Measurements from ENCODE around the gene ETV3. TPM values are rescaled to one million over a fixed set of nuclear protein-coding genes. Genes with fewer than 3 reads are reported as not detected.

ETV3 gene
- total and polyA plus RNA-seq, 2 of the 8 experiments (the other 6 are each of a cell fraction or from before 2014, with no cell fraction given): 6.0 to 23.8 TPM

DNA sequence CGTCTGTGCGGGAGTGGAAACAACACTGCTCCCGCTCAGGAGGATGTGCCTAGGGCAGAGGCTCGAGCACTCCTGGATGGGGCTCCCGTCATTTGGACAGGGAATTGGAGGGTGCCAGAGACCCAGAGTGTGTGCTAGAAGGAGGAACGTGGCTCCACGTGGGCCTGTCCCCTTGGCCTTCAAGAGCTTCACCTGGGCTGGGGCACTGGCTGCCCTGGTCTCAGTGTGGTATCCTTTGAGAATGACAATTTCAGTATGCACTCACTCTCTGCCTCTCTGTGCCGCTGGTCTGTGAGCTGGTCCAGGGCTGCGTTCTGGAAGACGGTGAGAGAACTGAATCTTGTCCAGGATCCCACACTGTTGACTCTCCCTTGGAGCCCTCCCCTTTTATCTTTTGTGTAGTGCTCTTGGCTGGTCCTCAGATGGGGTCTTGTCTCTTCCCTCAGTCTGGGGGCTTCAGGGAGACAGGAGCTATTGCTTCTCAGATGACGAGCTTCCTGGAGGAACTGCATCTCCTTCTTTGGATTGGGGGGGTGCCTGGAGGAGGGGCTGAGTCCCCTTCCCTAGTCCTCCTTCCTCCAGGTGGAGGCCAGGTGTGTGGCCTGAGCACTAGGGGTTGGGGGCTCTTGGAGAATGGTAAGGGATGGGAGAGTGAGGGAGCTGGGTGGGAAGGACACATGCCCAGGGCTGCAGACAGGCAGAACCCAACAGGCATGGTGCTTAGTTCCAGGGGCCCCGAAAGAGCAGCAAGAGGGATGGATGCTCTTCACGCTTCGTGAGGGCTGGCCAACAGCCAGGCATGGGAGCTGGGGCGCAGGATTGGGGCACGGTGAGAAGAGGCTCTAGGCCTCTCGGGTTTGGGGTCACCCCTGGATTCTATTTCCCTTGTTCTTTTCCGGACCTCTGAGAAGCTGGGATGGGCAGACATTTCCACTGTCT lies 23.7 kb downstream of the ETV3 start:
- Histone ChIP-seq H3K56ac (replicated peaks; ENCODE audit: insufficient read length, low read depth, low read length) (no peak overlapping the region), H3K4me2 (ENCODE audit: insufficient read depth in 1 of 2, low read depth in 2 of 2, low read length in 2 of 2) (no peak overlapping the region; a peak in 1 of 4 replicates)
- POLR2A ChIA-PET (ENCODE audit: partially characterized antibody): interaction anchor here (0.8 to 4.1 kb wide), 11 partner anchors 7 to 45 kb away, joined by 3 to 21 read pairs (median 5); partner anchors contain the start of gene ETV3

More for the DNA sequence above, 23.7 kb downstream of the ETV3 start:
- WGBS, 2 experiments (ENCODE audit: extremely low coverage in 1 of 2, insufficient coverage in 1 of 2, insufficient read length in 1 of 2, insufficient replicate concordance in 2 of 2, low coverage in 1 of 2, low lambda C conversion rate in 2 of 2, missing lambda C conversion rate in 1 of 2): 84% methylated on average over 17 of the region's 18 CpGs; no CpG with 5 or more reads in 1 of the 2 experiments
- H4K20me1 ChIP-seq (replicated peaks in 1 of 2; ENCODE audit: control insufficient read depth in 1 of 2, insufficient read depth in 2 of 2, low read length in 2 of 2): no peaks in the 10 kb centered on the region
- no peak overlapping the region for H3K23ac ChIP-seq (ENCODE audit: insufficient read length)
- FAIRE-seq (no peak), DNase-seq (ENCODE audit: low read depth in 1 of 2, low spot score in 2 of 2) (peak in 1 of 2 experiments; percentile 39)
- no peak overlapping the region for H2AFZ ChIP-seq (ENCODE audit: low read length)
- H3K9ac ChIP-seq (replicated peaks in 1 of 4; ENCODE audit: extremely low read depth in 1 of 4, low read depth in 3 of 4, low read length in 3 of 4): no peak overlapping the region
- H2BK120ac ChIP-seq (replicated peaks; ENCODE audit: low read depth, low read length): peak overlapping the region; percentile 3
- H2AK5ac ChIP-seq (ENCODE audit: low read depth, low read length): 0 out of 2 replicates have a peak overlapping the region, but pooled peaks have one; percentile 10
- no peak for TF ChIP-seq SIRT6 (IDR thresholded peaks at IDR 0.05; ENCODE audit: low read length)
- no peak for TF ChIP-seq KDM1A (IDR thresholded peaks at IDR 0.05; ENCODE audit: borderline replicate concordance, low read length)
- no peak for TF ChIP-seq KDM5A (IDR thresholded peaks at IDR 0.05; ENCODE audit: low read length)
- no peak for TF ChIP-seq RXRA (IDR thresholded peaks at IDR 0.05; ENCODE audit: insufficient read depth, low read depth, low read length)
- TF ChIP-seq SAP30 (IDR thresholded peaks at IDR 0.05; ENCODE audit: insufficient read depth, insufficient replicate concordance, low read length): no peak
- TF ChIP-seq TAF7 (optimal IDR thresholded peaks at IDR 0.05; ENCODE audit: borderline replicate concordance, low read depth, low read length): no peak
- TF ChIP-seq SIX5 (IDR thresholded peaks at IDR 0.05; ENCODE audit: low read depth, low read length): no peak
- TF ChIP-seq PHF8 (conservative IDR thresholded peaks at IDR 0.05; ENCODE audit: low read depth, low read length): no peak
- TF ChIP-seq EP300 (IDR thresholded peaks at IDR 0.05; ENCODE audit: borderline replicate concordance in 1 of 2, low read depth in 2 of 2, low read length in 2 of 2): no peak
- H3K79me1 ChIP-seq (ENCODE audit: low read depth, low read length): no peaks in the 10 kb centered on the region
- CTCF ChIA-PET (ENCODE audit: partially characterized antibody): interaction anchor here (0.8 to 9.2 kb wide), 12 partner anchors 10 to 342 kb away, joined by 3 to 67 read pairs (median 4); partner anchors contain the start of gene ETV3L
- H3K14ac ChIP-seq (ENCODE audit: insufficient read length): no peak overlapping the region
- no peak overlapping the region for H4K5ac ChIP-seq (ENCODE audit: insufficient read length, low read depth, low read length)
- H2BK5ac ChIP-seq (ENCODE audit: low read depth, low read length): peak overlapping the region; percentile 78; the same call in 1 of the 2 replicates
- no peaks in the 10 kb centered on the region for H3K9me3 ChIP-seq (ENCODE audit: insufficient read depth in 2 of 2, low read depth in 1 of 2, low read length in 1 of 2)
- H3K4ac ChIP-seq (replicated peaks; ENCODE audit: insufficient read length, low read depth, low read length): peak overlapping the region; percentile 1
- H2BK15ac ChIP-seq (ENCODE audit: low read length): peak overlapping the region; percentile 84; the same call in 1 of the 2 replicates
- peaks cover 0 to 8% (median 2%) of the 10 kb centered on the region in 4 experiments; a peak in 4 of 7 replicates for H3K27me3 ChIP-seq (replicated peaks in 1 of 4; ENCODE audit: control insufficient read depth in 3 of 4, extremely low read depth in 1 of 4, insufficient read depth in 3 of 4, low read length in 3 of 4)
- peak overlapping the region; percentile 90 for H3K18ac ChIP-seq (ENCODE audit: extremely low read depth, low read length)
- H3K36me3 ChIP-seq (ENCODE audit: control insufficient read depth in 2 of 4, insufficient read depth in 4 of 4, low read length in 3 of 4): no peaks in the 10 kb centered on the region
- no peak overlapping the region; the same call in none of the 2 replicates for H4K8ac ChIP-seq (ENCODE audit: extremely low read depth, insufficient read depth, low read length)
- peaks cover 6% of the 10 kb centered on the region; the same call in 1 of the 2 replicates for H3K23me2 ChIP-seq (ENCODE audit: low read depth, low read length)
- H3K79me2 ChIP-seq (ENCODE audit: control insufficient read depth in 1 of 2, insufficient read depth in 2 of 2, low read length in 2 of 2): no peaks in the 10 kb centered on the region
- H3K27ac ChIP-seq (ENCODE audit: low read depth, low read length): no peak overlapping the region
- H3K4me1 ChIP-seq (replicated peaks in 1 of 4; ENCODE audit: control insufficient read depth in 3 of 4, insufficient read depth in 4 of 4, low read length in 3 of 4): peaks cover 23 to 54% (median 39%) of the 10 kb centered on the region in 4 experiments
- peak overlapping the region; percentile 77 for H4K91ac ChIP-seq (replicated peaks; ENCODE audit: insufficient read length, low read length)
- no peak overlapping the region for H3K4me3 ChIP-seq (ENCODE audit: extremely low read depth in 1 of 4, insufficient read depth in 2 of 4, low read depth in 3 of 4, low read length in 4 of 4)
- peak overlapping the region; percentile 94; the same call in 1 of the 2 replicates for H2BK12ac ChIP-seq (ENCODE audit: low read depth, low read length)
- H2BK20ac ChIP-seq (ENCODE audit: low read length): peak overlapping the region; percentile 88; the same call in 1 of the 2 replicates

Measured in H1 (cell line).